IPS-18a (cell line): Measurements from ENCODE around the gene AIFM2.

Experiments used
- H3K27ac ChIP-seq: one replicate; pipeline ENCODE4 v1.5.1; 2013; ENCODE audit warnings: low read length
- H3K27me3 ChIP-seq: one replicate; pipeline ENCODE4 v1.6.1; 2013; ENCODE audit warnings: mild to moderate bottlenecking, low read length; ENCODE audit not compliant: control insufficient read depth, insufficient read depth
- H3K36me3 ChIP-seq: one replicate; pipeline ENCODE4 v1.6.1; 2013; ENCODE audit warnings: low read depth, low read length; ENCODE audit not compliant: control insufficient read depth
- H3K4me1 ChIP-seq: one replicate; pipeline ENCODE4 v1.6.1; 2013; ENCODE audit warnings: low read depth, low read length; ENCODE audit not compliant: control insufficient read depth
- H3K4me3 ChIP-seq: one replicate; pipeline ENCODE4 v1.5.1; 2013; ENCODE audit warnings: low read length
- H3K9ac ChIP-seq: one replicate; pipeline ENCODE4 v1.6.1; 2013; ENCODE audit warnings: mild to moderate bottlenecking, low read length, moderate library complexity
- H3K9me3 ChIP-seq: one replicate; pipeline ENCODE4 v1.6.1; 2013; ENCODE audit warnings: low read depth, low read length; ENCODE audit not compliant: control insufficient read depth

The AIFM2 gene

DNA sequence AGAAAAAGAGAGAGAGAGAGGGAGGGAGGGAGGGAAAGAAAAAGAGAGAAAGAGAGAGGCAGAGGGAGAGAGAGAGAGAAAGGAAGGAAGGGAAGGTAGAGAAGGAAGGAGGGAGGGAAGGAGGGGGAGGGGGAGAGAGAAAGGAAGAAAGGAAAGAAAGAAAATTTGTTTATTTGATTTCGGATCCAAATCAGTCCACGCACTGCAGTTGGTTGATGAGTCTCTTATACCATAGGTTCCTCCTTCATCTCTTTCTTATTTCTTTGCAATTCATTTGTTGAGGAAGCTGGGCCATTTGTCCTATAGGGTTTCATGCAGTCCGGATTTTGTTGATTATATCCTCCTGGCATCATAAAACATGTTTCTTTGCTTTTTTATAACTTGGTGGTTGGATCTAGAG, 34.4 kb downstream of the AIFM2 start:
- Histone ChIP-seq H3K9me3 (no peaks in the 10 kb centered on the region), H3K4me1 (no peaks in the 10 kb centered on the region), H3K9ac (no peak overlapping the region), H3K27me3 (no peaks in the 10 kb centered on the region), H3K27ac (no peak overlapping the region), H3K4me3 (no peak overlapping the region), H3K36me3 (peaks cover 15% of the 10 kb centered on the region)

- no peaks in the 10 kb centered on the region for H3K27me3 ChIP-seq
- H3K4me1 ChIP-seq = no peaks in the 10 kb centered on the region
- H3K36me3 ChIP-seq = peaks cover 15% of the 10 kb centered on the region
- H3K9me3 ChIP-seq = no peaks in the 10 kb centered on the region
- no peak overlapping the region for H3K4me3 ChIP-seq
- no peak overlapping the region for H3K9ac ChIP-seq
- no peak overlapping the region for H3K27ac ChIP-seq
Measured at GRCh38 chr10:70097459-70097858, 35.2 kb downstream of the AIFM2 start.

- Histone ChIP-seq H3K9ac (no peak overlapping the region), H3K9me3 (no peaks in the 10 kb centered on the region), H3K27ac (no peak overlapping the region), H3K36me3 (peaks cover 16% of the 10 kb centered on the region), H3K4me1 (no peaks in the 10 kb centered on the region), H3K4me3 (no peak overlapping the region), H3K27me3 (no peaks in the 10 kb centered on the region)
Measured at GRCh38 chr10:70096705-70097420, 35.8 kb downstream of the AIFM2 start.

GRCh38 chr10:70096016-70096704, 36.5 kb downstream of the AIFM2 start:
- Histone ChIP-seq H3K27me3 (no peaks in the 10 kb centered on the region), H3K9ac (no peak overlapping the region), H3K36me3 (peaks cover 19% of the 10 kb centered on the region), H3K27ac (no peak overlapping the region), H3K4me3 (no peak overlapping the region), H3K9me3 (no peaks in the 10 kb centered on the region), H3K4me1 (no peaks in the 10 kb centered on the region)

GRCh38 chr10:70094250-70094649, 38.4 kb downstream of the AIFM2 start:
- H3K27me3 ChIP-seq = no peaks in the 10 kb centered on the region
- H3K9me3 ChIP-seq = no peaks in the 10 kb centered on the region
- H3K27ac ChIP-seq = no peak overlapping the region
- H3K4me1 ChIP-seq = no peaks in the 10 kb centered on the region
- no peak overlapping the region for H3K9ac ChIP-seq
- H3K4me3 ChIP-seq = no peak overlapping the region
- peaks cover 11% of the 10 kb centered on the region for H3K36me3 ChIP-seq

DNA sequence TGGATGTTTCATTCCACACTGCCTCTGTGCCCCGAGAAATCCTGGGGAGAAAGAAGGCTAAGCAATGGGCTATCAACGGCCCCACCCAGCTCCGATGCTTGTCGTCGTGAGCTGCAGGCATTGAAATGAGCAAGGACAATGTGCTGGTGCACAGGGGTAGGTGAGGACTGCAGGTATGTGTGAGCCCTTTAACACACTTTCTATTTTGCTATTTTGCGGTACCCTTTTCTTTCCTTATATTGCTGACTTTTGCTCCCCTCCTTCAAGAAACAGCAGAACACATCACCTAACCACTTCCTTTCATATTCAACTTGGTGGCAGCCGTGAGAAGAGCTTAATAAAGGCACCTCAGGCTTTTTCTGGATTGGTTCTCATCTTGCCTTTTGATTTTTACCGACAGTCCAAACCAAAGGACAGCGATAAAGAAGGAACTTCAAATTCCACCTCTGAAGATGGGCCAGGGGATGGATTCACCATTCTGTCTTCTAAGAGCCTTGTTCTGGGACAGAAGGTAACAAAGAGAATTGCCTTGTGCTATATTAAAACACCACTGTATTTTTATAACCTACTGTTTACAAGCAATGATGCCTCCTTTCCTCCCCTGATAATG, 39.2 kb downstream of the AIFM2 start:
- Histone ChIP-seq H3K27ac (no peak overlapping the region), H3K36me3 (peaks cover 11% of the 10 kb centered on the region)

GRCh38 chr10:70092389-70092718, 40.3 kb downstream of the AIFM2 start:
- H3K36me3 ChIP-seq = peaks cover 11% of the 10 kb centered on the region
- H3K9me3 ChIP-seq = no peaks in the 10 kb centered on the region
- H3K4me1 ChIP-seq = no peaks in the 10 kb centered on the region
- no peak overlapping the region for H3K27ac ChIP-seq
- H3K9ac ChIP-seq = no peak overlapping the region
- H3K4me3 ChIP-seq = no peak overlapping the region
- H3K27me3 ChIP-seq = no peaks in the 10 kb centered on the region

More for the DNA sequence above, 39.2 kb downstream of the AIFM2 start:
- Histone ChIP-seq H3K27me3 (no peaks in the 10 kb centered on the region), H3K9me3 (no peaks in the 10 kb centered on the region), H3K4me1 (no peaks in the 10 kb centered on the region), H3K9ac (no peak overlapping the region), H3K4me3 (no peak overlapping the region)

DNA sequence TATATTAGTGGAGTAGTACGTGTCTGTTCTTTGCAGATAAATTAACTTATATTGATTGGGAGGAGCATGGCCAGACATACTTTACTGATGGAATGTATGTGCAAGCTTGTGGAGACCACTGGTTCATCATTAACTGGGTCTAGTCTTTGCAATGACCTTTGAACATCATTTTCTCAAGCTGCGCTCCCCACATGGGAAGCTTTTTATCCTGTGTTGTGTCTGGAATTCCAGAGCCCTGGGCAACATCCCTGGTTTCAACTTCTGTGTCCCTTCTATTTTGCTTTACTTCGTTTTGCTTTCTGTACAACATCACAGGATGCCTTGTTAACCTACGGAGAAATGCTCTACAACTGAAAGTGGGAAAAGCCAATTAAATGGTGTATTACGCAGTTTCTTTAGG, 41.7 kb downstream of the AIFM2 start:
- no peak overlapping the region for H3K9ac ChIP-seq
- H3K27me3 ChIP-seq = no peaks in the 10 kb centered on the region
- H3K4me1 ChIP-seq = no peaks in the 10 kb centered on the region
- no peak overlapping the region for H3K27ac ChIP-seq
- H3K36me3 ChIP-seq = peaks cover 11% of the 10 kb centered on the region
- H3K4me3 ChIP-seq = no peak overlapping the region
- H3K9me3 ChIP-seq = no peaks in the 10 kb centered on the region

DNA sequence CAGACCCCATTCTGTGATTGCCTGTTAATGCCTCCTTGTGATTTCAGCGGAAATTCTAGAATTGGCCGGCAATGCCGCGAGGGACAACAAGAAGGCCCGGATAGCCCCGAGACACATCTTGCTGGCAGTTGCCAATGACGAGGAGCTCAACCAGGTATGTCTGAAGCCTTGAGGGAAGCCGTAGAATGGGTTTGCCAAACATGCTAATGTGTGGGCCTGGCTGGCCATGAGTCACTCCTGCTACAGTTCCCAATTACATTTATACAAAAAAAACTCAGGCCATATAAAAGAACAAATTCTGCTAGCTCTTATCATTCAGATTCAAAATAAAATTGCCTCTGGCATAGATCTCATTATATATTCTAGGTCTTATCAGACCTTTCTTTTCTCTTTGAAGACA, 42.6 kb downstream of the AIFM2 start:
- Histone ChIP-seq H3K9ac (no peak overlapping the region), H3K4me3 (no peak overlapping the region), H3K4me1 (no peaks in the 10 kb centered on the region), H3K27me3 (no peaks in the 10 kb centered on the region), H3K27ac (no peak overlapping the region), H3K9me3 (no peaks in the 10 kb centered on the region), H3K36me3 (peaks cover 7% of the 10 kb centered on the region)

DNA sequence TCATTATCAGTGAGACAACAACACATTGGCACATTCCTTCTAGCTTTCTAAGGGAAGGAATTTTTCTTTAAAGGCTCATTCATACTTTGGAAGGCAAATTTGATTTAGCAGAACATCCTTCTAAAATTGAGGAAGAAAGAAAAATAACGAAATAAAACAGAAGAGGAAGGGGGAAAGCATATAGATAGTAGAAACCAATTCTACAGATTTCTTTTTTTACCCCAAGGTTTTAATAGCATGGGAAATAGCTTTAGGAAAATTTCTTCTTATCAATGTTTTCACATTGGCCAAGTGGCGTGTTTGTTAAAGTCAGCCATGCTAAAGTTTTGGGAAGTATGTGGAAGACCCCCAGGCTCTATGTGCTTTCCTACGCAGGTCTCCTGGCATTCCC, 44.3 kb downstream of the AIFM2 start:
- Histone ChIP-seq H3K36me3 (peaks cover 7% of the 10 kb centered on the region), H3K27me3 (no peaks in the 10 kb centered on the region), H3K9me3 (no peaks in the 10 kb centered on the region), H3K27ac (no peak overlapping the region), H3K4me1 (no peaks in the 10 kb centered on the region), H3K4me3 (no peak overlapping the region), H3K9ac (no peak overlapping the region)

- Histone ChIP-seq H3K36me3 (peaks cover 7% of the 10 kb centered on the region), H3K9me3 (no peaks in the 10 kb centered on the region), H3K4me1 (no peaks in the 10 kb centered on the region), H3K4me3 (no peak overlapping the region), H3K27ac (no peak overlapping the region), H3K27me3 (no peaks in the 10 kb centered on the region), H3K9ac (no peak overlapping the region)
Measured at GRCh38 chr10:70087616-70088307, 44.9 kb downstream of the AIFM2 start.
